K562 (cell line): ENCODE results near the gene SLC6A20. TPM values are rescaled to one million over a fixed set of nuclear protein-coding genes. Genes with fewer than 3 reads are reported as not detected.

Experiments used
- ATAC-seq: fragments of 200-7000 bp; cut with Tn5 transposase; 3 replicates; pipeline ENCODE4 v1.9.1; 2020; ENCODE audit warnings: moderate library complexity
- BruUV-seq: library from RNA; stranded (reverse); fragments of 400-500 nt; replicated peaks from 2 replicates; lab custom pipeline; 2021; lab: Mats Ljungman, UMichigan
- CTCF ChIA-PET: fragments of 300-600 bp; formaldehyde crosslinking; extraction: SDS; loops from one replicate; lab custom pipeline; 2021; ENCODE audit warnings: low intra/inter-chr PET ratio; lab: Yijun Ruan, JAX
- POLR2A ChIA-PET: fragments of 300-600, 350-650 bp; sonication (Branson Sonifier 250); formaldehyde crosslinking; extraction: SDS; loops from one replicate; lab custom pipeline; 2021; ENCODE audit warnings: antibody characterized with exemption, inconsistent platforms; lab: Yijun Ruan, JAX
- DNase-seq, 4 experiments: peaks; one replicate each; pipeline versions ENCODE4 v3.0.0 to v3.0.0-alpha.2; 2011 to 2018; ENCODE audit warnings: low spot score in 3 of 4, mixed read lengths in 3 of 4; ENCODE audit errors: extremely low read depth in 1 of 4
- FAIRE-seq: peaks from 2 replicates; lab custom pipeline; 2011; peaks lifted over from hg19 to GRCh38; lab: Jason Lieb, UNC
- H2AFZ ChIP-seq: 2 replicates; pipeline ENCODE4 v1.6.0; 2011; ENCODE audit warnings: low read depth, low read length, control low read depth, inconsistent platforms
- H3K27ac ChIP-seq: fragments of 200-600 bp; 3 replicates; pipeline ENCODE4 v1.8.0; 2011; ENCODE audit warnings: low read depth, mild to moderate bottlenecking, control low read depth, inconsistent platforms, low read length, moderate library complexity, mixed read lengths; ENCODE audit errors: extremely low read depth
- H3K27me3 ChIP-seq, 2 experiments: fragments of 300-600 bp in 1 of 2; 2 replicates in 1 of 2; 3 replicates in 1 of 2; pipeline versions ENCODE4 v1.6.0 to v1.8.0; 2011; ENCODE audit warnings: inconsistent platforms in 2 of 2, low read length in 2 of 2, mild to moderate bottlenecking in 1 of 2, mixed read lengths in 1 of 2, moderate library complexity in 1 of 2; ENCODE audit not compliant: control insufficient read depth in 2 of 2, insufficient read depth in 2 of 2
- H3K36me3 ChIP-seq: fragments of 300-600 bp; 3 replicates; pipeline ENCODE4 v1.8.0; 2011; ENCODE audit warnings: mild to moderate bottlenecking, low read length, inconsistent platforms; ENCODE audit not compliant: control insufficient read depth, insufficient read depth
- H3K4me1 ChIP-seq, 2 experiments: fragments of 200-600 bp in 1 of 2; replicated peaks in 1 of 2; 2 replicates in 1 of 2; 3 replicates in 1 of 2; pipeline versions ENCODE4 v1.5.1 to v1.8.0; 2011; ENCODE audit warnings: inconsistent platforms in 2 of 2, low read length in 2 of 2, mild to moderate bottlenecking in 1 of 2, mixed read lengths in 1 of 2, moderate library complexity in 1 of 2; ENCODE audit not compliant: control insufficient read depth in 2 of 2, insufficient read depth in 2 of 2
- H3K4me2 ChIP-seq: 2 replicates; pipeline ENCODE4 v1.6.1; 2011; ENCODE audit warnings: low read length, control low read depth, inconsistent platforms, mixed read lengths; ENCODE audit not compliant: insufficient read depth
- H3K4me3 ChIP-seq: fragments of 200-600 bp; sonication (generic), shearing (Covaris generic); 2 replicates; pipeline ENCODE4 v1.5.1; 2016; ENCODE audit warnings: control low read depth, inconsistent platforms
- H3K79me2 ChIP-seq: fragments of 200-600 bp; 3 replicates; pipeline ENCODE4 v1.8.0; 2011; ENCODE audit warnings: low read length, inconsistent platforms; ENCODE audit not compliant: control insufficient read depth, insufficient read depth
- H3K9ac ChIP-seq, 2 experiments: 2 replicates each; pipeline versions ENCODE4 v1.6.0 to v1.6.1; 2011; ENCODE audit warnings: low read depth in 2 of 2, low read length in 2 of 2, control low read depth in 1 of 2, inconsistent platforms in 1 of 2, mild to moderate bottlenecking in 1 of 2, mixed read lengths in 1 of 2; ENCODE audit not compliant: insufficient read depth in 1 of 2
- H3K9me1 ChIP-seq: one replicate; pipeline ENCODE4 v1.6.0; 2011; ENCODE audit warnings: inconsistent platforms, mild to moderate bottlenecking, low read length, moderate library complexity; ENCODE audit not compliant: control insufficient read depth, insufficient read depth
- H3K9me3 ChIP-seq: replicated peaks from 2 replicates; pipeline ENCODE4 v1.5.1; 2011; ENCODE audit warnings: low read depth, low read length, inconsistent platforms; ENCODE audit not compliant: control insufficient read depth, insufficient read depth
- H4K20me1 ChIP-seq: replicated peaks from 2 replicates; pipeline ENCODE4 v1.6.1; 2011; ENCODE audit warnings: low read length, inconsistent platforms, mixed read lengths; ENCODE audit not compliant: control insufficient read depth, insufficient read depth
- ATF7 ChIP-seq: fragments of 450-650 bp; IDR thresholded peaks from 2 replicates; pipeline ENCODE4 v1.7.1; 2014; ENCODE audit warnings: mild to moderate bottlenecking, moderate library complexity
- CHD4 ChIP-seq: fragments of 200-600 bp; sonication (generic); IDR thresholded peaks from 3 replicates; pipeline ENCODE4 v1.6.1; 2012; ENCODE audit warnings: low read depth, mild to moderate bottlenecking, mixed read lengths, low read length, inconsistent platforms; ENCODE audit not compliant: insufficient read depth, insufficient replicate concordance, poor library complexity, severe bottlenecking
- MTF1 ChIP-seq: fragments of 250-450 bp; sonication (Bioruptor Pico); IDR thresholded peaks from 2 replicates; pipeline ENCODE4 v1.9.0; 2021; ENCODE audit warnings: moderate library complexity, mild to moderate bottlenecking, inconsistent platforms, borderline replicate concordance
- POLR2G ChIP-seq: fragments of 200-400 bp; formaldehyde crosslinking; IDR thresholded peaks from 2 replicates; pipeline ENCODE4 v1.6.1; 2017; ENCODE audit warnings: low read depth, mild to moderate bottlenecking, antibody characterized with exemption, low read length, moderate library complexity
- RBM22 ChIP-seq: fragments of 200-400 bp; formaldehyde crosslinking; IDR thresholded peaks from 2 replicates; pipeline ENCODE4 v1.6.1; 2018; ENCODE audit warnings: low read length, low read depth; ENCODE audit not compliant: poor library complexity, severe bottlenecking
- TRIM24 ChIP-seq, 2 experiments: fragments of 450-650 bp; IDR thresholded peaks; 2 replicates each; pipeline ENCODE4 v1.6.1; 2016
- WGBS: fragments of 100-300 bp; shearing (Covaris generic); methylation state at CpG from one replicate; pipeline ENCODE4 v1.1.6; 2016; ENCODE audit warnings: low coverage, mixed read lengths; ENCODE audit not compliant: insufficient coverage; ENCODE audit errors: missing lambda C conversion rate; 5-methylcytosine and 5-hydroxymethylcytosine counted together
- in situ Hi-C: fragments of 300-500 bp; cut with MboI; formaldehyde crosslinking; loops from 4 replicates; pipeline ENCODE4 v1.15.0; 2018; ENCODE audit warnings: inconsistent platforms, mixed read lengths
- intact Hi-C: fragments of 100-400 bp; cut with micrococcal nuclease; formaldehyde crosslinking; loops from 2 replicates; pipeline ENCODE4 v1.14.2; 2022
- polyA plus RNA-seq, 8 experiments: library from polyadenylated mRNA; depleted of rRNA in 4 of 8; stranded (reverse) in 5 of 8; unstranded in 3 of 8; fragments of >200 nt; fragmentation: Nextera tagmentation in 2 of 8; fragmentation: Illumina TruSeq in 1 of 8; extraction: Ambion mirVana in 2 of 8; extraction: Trizol in 1 of 8; gene quantifications; 2 replicates each; pipeline versions ENCODE4 v1.2.1 to v1.2.3, GENCODE V29; 2011 to 2014; ENCODE audit warnings: inconsistent platforms in 1 of 8, missing spikeins in 1 of 8
- total RNA-seq, 7 experiments: library from RNA; depleted of rRNA in 6 of 7; stranded (reverse); fragments of >200 nt in 6 of 7; fragmentation: Illumina TruSeq in 2 of 7; extraction: Trizol in 2 of 7; gene quantifications; 2 replicates each; pipeline versions ENCODE4 v1.2.1 to v1.2.3, GENCODE V29; 2011 to 2021; ENCODE audit warnings: low replicate concordance in 1 of 7

SLC6A20 gene
- total and polyA plus RNA-seq, 9 of the 15 experiments (the other 6 are each of a cell fraction or from before 2014, with no cell fraction given), result not detected

GRCh38 chr3:45746165-45746776, 50.1 kb downstream of the SLC6A20 start:
- intact Hi-C loops, result no loop called here
- DNase-seq (no peak), FAIRE-seq (no peak)
- H3K27ac ChIP-seq, result no peak overlapping the region
- no peaks in the 10 kb centered on the region for H4K20me1 ChIP-seq
- H3K4me1 ChIP-seq, result peaks cover 0 to 4% of the 10 kb centered on the region in 2 experiments; a peak in 1 of 5 replicates
- 97% methylated on average over 28 of the region's 32 CpGs for WGBS
- no peak overlapping the region for H3K4me3 ChIP-seq
- in situ Hi-C loops, result no loop called here
- H3K27me3 ChIP-seq, result no peaks in the 10 kb centered on the region
- TF ChIP-seq MTF1 (CRISPR knock-in tag) (no peak), CHD4 (no peak), RBM22 (peak; percentile 80), TRIM24 (IDR thresholded peaks at IDR 0.05) (no peak), ATF7 (no peak), POLR2G (peak; percentile 55)
- TF ChIP-seq, all 486 proteins: peak for 2
- no peaks in the 10 kb centered on the region for H3K79me2 ChIP-seq
- H2AFZ ChIP-seq, result no peak overlapping the region
- no peak overlapping the region for H3K4me2 ChIP-seq
- ATAC-seq, result no peak; the same call in 1 of the 3 replicates
- no TSS peak for BruUV-seq
- ChIA-PET CTCF (no interaction called here), POLR2A (interaction anchor here (0.5 to 0.6 kb wide), 2 partner anchors 178 to 225 kb away, joined by 3 to 5 read pairs; no protein-coding TSS in a partner anchor)
- no peak overlapping the region for H3K9ac ChIP-seq
- H3K9me1 ChIP-seq, result no peaks in the 10 kb centered on the region
- H3K36me3 ChIP-seq, result peaks cover 36% of the 10 kb centered on the region
- no peaks in the 10 kb centered on the region for H3K9me3 ChIP-seq
